ENCODE results near the gene UNC5C. TPM values are rescaled to one million over a fixed set of nuclear protein-coding genes. Genes with fewer than 3 reads are reported as not detected.

Gene UNC5C
- total and polyA plus RNA-seq, 4 donors = 0.27 to 1.2 (median 0.78) TPM

- TF ChIP-seq SP1 (IDR thresholded peaks at IDR 0.05) (no peak), HNF4A (conservative IDR thresholded peaks at IDR 0.05) (no peak), RXRA (IDR thresholded peaks at IDR 0.05) (no peak), EGR1 (IDR thresholded peaks at IDR 0.05; ENCODE audit: low read depth in 2 of 2) (no peak), TAF1 (conservative IDR thresholded peaks at IDR 0.05) (no peak), YY1 (IDR thresholded peaks at IDR 0.05) (no peak), FOXA1 (IDR thresholded peaks at IDR 0.05) (no peak), NR2F2 (IDR thresholded peaks at IDR 0.05) (no peak), FOXA2 (IDR thresholded peaks at IDR 0.05) (no peak), JUND (IDR thresholded peaks at IDR 0.05) (no peak), RAD21 (IDR thresholded peaks at IDR 0.05) (no peak), HNF4G (IDR thresholded peaks at IDR 0.05) (no peak), GABPA (IDR thresholded peaks at IDR 0.05 in 1 of 2, conservative IDR thresholded peaks at IDR 0.05 in 1 of 2) (no peak)
- TF ChIP-seq, protein P1, sequence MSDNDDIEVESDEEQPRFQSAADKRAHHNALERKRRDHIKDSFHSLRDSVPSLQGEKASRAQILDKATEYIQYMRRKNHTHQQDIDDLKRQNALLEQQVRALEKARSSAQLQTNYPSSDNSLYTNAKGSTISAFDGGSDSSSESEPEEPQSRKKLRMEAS (IDR thresholded peaks at IDR 0.05) = no peak
- TF ChIP-seq, protein P2, sequence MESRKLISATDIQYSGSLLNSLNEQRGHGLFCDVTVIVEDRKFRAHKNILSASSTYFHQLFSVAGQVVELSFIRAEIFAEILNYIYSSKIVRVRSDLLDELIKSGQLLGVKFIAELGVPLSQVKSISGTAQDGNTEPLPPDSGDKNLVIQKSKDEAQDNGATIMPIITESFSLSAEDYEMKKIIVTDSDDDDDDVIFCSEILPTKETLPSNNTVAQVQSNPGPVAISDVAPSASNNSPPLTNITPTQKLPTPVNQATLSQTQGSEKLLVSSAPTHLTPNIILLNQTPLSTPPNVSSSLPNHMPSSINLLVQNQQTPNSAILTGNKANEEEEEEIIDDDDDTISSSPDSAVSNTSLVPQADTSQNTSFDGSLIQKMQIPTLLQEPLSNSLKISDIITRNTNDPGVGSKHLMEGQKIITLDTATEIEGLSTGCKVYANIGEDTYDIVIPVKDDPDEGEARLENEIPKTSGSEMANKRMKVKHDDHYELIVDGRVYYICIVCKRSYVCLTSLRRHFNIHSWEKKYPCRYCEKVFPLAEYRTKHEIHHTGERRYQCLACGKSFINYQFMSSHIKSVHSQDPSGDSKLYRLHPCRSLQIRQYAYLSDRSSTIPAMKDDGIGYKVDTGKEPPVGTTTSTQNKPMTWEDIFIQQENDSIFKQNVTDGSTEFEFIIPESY (IDR thresholded peaks at IDR 0.05) = no peak
- TF ChIP-seq, protein P3, sequence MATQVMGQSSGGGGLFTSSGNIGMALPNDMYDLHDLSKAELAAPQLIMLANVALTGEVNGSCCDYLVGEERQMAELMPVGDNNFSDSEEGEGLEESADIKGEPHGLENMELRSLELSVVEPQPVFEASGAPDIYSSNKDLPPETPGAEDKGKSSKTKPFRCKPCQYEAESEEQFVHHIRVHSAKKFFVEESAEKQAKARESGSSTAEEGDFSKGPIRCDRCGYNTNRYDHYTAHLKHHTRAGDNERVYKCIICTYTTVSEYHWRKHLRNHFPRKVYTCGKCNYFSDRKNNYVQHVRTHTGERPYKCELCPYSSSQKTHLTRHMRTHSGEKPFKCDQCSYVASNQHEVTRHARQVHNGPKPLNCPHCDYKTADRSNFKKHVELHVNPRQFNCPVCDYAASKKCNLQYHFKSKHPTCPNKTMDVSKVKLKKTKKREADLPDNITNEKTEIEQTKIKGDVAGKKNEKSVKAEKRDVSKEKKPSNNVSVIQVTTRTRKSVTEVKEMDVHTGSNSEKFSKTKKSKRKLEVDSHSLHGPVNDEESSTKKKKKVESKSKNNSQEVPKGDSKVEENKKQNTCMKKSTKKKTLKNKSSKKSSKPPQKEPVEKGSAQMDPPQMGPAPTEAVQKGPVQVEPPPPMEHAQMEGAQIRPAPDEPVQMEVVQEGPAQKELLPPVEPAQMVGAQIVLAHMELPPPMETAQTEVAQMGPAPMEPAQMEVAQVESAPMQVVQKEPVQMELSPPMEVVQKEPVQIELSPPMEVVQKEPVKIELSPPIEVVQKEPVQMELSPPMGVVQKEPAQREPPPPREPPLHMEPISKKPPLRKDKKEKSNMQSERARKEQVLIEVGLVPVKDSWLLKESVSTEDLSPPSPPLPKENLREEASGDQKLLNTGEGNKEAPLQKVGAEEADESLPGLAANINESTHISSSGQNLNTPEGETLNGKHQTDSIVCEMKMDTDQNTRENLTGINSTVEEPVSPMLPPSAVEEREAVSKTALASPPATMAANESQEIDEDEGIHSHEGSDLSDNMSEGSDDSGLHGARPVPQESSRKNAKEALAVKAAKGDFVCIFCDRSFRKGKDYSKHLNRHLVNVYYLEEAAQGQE (IDR thresholded peaks at IDR 0.05) = no peak
- TF ChIP-seq, protein P4, sequence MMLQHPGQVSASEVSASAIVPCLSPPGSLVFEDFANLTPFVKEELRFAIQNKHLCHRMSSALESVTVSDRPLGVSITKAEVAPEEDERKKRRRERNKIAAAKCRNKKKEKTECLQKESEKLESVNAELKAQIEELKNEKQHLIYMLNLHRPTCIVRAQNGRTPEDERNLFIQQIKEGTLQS (IDR thresholded peaks at IDR 0.05) = no peak
- TF ChIP-seq, protein P5, sequence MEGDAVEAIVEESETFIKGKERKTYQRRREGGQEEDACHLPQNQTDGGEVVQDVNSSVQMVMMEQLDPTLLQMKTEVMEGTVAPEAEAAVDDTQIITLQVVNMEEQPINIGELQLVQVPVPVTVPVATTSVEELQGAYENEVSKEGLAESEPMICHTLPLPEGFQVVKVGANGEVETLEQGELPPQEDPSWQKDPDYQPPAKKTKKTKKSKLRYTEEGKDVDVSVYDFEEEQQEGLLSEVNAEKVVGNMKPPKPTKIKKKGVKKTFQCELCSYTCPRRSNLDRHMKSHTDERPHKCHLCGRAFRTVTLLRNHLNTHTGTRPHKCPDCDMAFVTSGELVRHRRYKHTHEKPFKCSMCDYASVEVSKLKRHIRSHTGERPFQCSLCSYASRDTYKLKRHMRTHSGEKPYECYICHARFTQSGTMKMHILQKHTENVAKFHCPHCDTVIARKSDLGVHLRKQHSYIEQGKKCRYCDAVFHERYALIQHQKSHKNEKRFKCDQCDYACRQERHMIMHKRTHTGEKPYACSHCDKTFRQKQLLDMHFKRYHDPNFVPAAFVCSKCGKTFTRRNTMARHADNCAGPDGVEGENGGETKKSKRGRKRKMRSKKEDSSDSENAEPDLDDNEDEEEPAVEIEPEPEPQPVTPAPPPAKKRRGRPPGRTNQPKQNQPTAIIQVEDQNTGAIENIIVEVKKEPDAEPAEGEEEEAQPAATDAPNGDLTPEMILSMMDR (IDR thresholded peaks at IDR 0.05; ENCODE audit: low read depth, low read length, missing input control) = no peak
- WGBS = 71% methylated on average over 2 of the region's 2 CpGs
- Histone ChIP-seq H3K9ac (ENCODE audit: low read depth in 1 of 2, low read length in 2 of 2) (no peak overlapping the region), H3K27me3 (ENCODE audit: control insufficient read depth in 4 of 4, insufficient read depth in 4 of 4, low read length in 3 of 4) (no peaks in the 10 kb centered on the region), H3K27ac (ENCODE audit: low read depth in 1 of 2, low read length in 2 of 2) (no peak overlapping the region), H3K9me3 (ENCODE audit: control insufficient read depth in 4 of 4, low read length in 3 of 4) (no peaks in the 10 kb centered on the region), H3K4me3 (ENCODE audit: low read depth in 1 of 3, low read length in 3 of 3) (no peak overlapping the region), H3K4me1 (ENCODE audit: control insufficient read depth in 4 of 4, insufficient read depth in 4 of 4, low read length in 3 of 4) (no peaks in the 10 kb centered on the region), H3K36me3 (ENCODE audit: control insufficient read depth in 4 of 4, insufficient read depth in 3 of 4, low read depth in 1 of 4, low read length in 3 of 4) (no peaks in the 10 kb centered on the region)
- DNase-seq (ENCODE audit: low spot score) = no peak
Observed at GRCh38 chr4:95499291-95499696, 49.5 kb downstream of the UNC5C start.
